ENCODE measurements around the gene KCNH2.

DNA sequence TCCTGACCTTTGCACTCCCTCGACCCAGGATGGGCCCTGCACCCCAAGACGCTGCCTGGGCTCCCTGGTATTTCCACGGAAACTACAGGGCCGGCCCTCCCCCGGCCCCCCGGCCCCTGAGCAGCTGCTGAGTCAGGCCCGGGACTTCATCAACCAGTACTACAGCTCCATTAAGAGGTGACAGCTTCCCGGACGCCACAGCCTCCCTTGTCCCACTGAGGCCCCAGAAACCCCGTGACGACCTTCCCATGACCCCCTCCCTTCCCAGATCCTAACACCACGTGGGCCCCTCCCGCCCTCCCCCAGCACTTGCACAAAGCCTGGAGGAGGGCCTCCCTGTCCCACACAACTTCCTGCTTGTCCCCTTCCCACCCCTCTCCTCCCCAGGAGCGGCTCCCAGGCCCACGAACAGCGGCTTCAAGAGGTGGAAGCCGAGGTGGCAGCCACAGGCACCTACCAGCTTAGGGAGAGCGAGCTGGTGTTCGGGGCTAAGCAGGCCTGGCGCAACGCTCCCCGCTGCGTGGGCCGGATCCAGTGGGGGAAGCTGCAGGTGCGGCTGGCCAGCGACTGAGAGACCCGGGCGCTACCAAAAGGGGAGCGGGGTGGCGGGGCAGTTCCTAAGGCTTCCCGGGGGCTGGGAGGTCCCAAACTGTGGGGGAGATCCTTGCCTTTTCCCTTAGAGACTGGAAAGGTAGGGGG is 18.4 kb upstream of the KCNH2 start:
- TF ChIP-seq, protein P1, sequence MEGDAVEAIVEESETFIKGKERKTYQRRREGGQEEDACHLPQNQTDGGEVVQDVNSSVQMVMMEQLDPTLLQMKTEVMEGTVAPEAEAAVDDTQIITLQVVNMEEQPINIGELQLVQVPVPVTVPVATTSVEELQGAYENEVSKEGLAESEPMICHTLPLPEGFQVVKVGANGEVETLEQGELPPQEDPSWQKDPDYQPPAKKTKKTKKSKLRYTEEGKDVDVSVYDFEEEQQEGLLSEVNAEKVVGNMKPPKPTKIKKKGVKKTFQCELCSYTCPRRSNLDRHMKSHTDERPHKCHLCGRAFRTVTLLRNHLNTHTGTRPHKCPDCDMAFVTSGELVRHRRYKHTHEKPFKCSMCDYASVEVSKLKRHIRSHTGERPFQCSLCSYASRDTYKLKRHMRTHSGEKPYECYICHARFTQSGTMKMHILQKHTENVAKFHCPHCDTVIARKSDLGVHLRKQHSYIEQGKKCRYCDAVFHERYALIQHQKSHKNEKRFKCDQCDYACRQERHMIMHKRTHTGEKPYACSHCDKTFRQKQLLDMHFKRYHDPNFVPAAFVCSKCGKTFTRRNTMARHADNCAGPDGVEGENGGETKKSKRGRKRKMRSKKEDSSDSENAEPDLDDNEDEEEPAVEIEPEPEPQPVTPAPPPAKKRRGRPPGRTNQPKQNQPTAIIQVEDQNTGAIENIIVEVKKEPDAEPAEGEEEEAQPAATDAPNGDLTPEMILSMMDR (IDR thresholded peaks at IDR 0.05; ENCODE audit: poor library complexity) = no peak
- no peak for TF ChIP-seq EZH2 (IDR thresholded peaks at IDR 0.05; ENCODE audit: borderline replicate concordance)

Data from hepatocyte (in vitro differentiated cells).